ENCODE data around the gene LENG9.
"Not testable (repeated sequence)": the region's sequence is repeated elsewhere in the genome, so short reads cannot be mapped to it uniquely, and the experiment has no call there.

LENG9 gene

DNA sequence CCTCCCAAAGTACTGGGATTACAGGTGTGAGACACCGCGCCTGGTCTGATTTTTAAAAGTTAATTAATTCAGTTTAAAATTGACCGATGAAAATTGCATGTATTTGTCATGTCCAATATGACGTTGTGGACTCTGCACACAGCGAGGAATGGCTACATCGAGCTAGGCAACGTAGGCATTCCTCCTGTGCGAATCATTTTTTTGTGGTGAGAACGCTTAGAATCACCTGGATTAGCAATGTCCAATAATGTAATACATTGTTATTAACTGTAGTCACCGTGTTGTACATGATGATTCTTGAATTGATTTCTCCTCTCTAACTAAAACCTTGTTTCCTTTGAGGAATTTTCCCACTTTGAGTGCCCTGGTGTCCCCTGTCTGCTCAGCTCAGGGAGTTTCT is 42.5 kb upstream of the LENG9 start:
- H3K9ac ChIP-seq (ENCODE audit: low read length) = no peak overlapping the region
- no peak overlapping the region for H2AFZ ChIP-seq (ENCODE audit: low read length)
- no peak overlapping the region for H3K4me2 ChIP-seq (ENCODE audit: low read length)
- no peaks in the 10 kb centered on the region for H3K36me3 ChIP-seq (ENCODE audit: insufficient read depth, low read length)
- TF ChIP-seq EZH2 (IDR thresholded peaks at IDR 0.05; ENCODE audit: borderline replicate concordance, low read length) (no peak), CTCF (IDR thresholded peaks at IDR 0.05; ENCODE audit: low read length) (no peak)
- no peak overlapping the region for H3K4me3 ChIP-seq (ENCODE audit: low read depth, low read length, poor library complexity, severe bottlenecking)
- H3K9me3 ChIP-seq (ENCODE audit: low read length) = no peaks in the 10 kb centered on the region
- no peaks in the 10 kb centered on the region for H3K4me1 ChIP-seq (ENCODE audit: insufficient read depth, low read length, severe bottlenecking)
- H3K79me2 ChIP-seq (ENCODE audit: insufficient read depth, low read length) = no peaks in the 10 kb centered on the region
- H4K20me1 ChIP-seq (ENCODE audit: insufficient read depth, low read length) = no peaks in the 10 kb centered on the region
- no peaks in the 10 kb centered on the region for H3K27me3 ChIP-seq (ENCODE audit: insufficient read depth, low read length)
- H3K27ac ChIP-seq (ENCODE audit: low read depth, low read length, poor library complexity, severe bottlenecking) = no peak overlapping the region
- no peaks in the 10 kb centered on the region for H3F3A ChIP-seq (ENCODE audit: insufficient read depth, low read length)
- H3K9me2 ChIP-seq (ENCODE audit: low read depth, low read length) = no peaks in the 10 kb centered on the region

- not testable (repeated sequence) for H3K9me3 ChIP-seq (ENCODE audit: low read length); H3K36me3 ChIP-seq (ENCODE audit: insufficient read depth, low read length)
Measured at GRCh38 chr19:54505542-54505941, 42.0 kb upstream of the LENG9 start.

DNA sequence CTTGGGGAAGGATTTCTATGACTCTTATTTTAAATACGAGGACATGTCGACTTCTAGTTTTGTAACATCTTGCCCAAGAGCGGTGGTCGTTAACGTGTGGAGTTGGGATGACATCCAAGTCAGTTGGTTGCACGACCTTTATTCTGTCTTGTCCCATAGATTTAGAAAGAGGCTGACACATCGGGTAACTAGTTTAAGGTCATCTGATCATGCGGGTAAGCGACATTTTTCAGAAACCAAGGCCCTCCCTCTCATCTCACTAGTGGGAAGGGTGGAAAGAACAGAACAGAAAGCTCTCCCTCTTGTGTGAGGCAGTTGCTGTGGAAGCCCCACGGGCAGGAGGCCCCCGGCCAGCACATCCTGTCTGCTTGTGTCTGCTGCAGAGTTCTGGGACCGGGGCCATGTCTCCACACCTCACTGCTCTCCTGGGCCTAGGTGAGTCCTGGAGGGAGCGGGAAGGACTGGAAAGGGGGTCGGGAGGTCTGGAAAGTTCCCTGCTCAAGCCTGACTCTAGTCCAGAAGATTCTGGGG is 39.0 kb upstream of the LENG9 start, which contains the start of gene LAIR2:
LAIR2 (plus strand) TSS at position 314 of the 531 bp plus-strand sequence; CDS start at position 402, 88 bp downstream.
- Histone ChIP-seq H3K79me2 (ENCODE audit: insufficient read depth, low read length) (no peaks in the 10 kb centered on the region), H3K27me3 (ENCODE audit: insufficient read depth, low read length) (no peaks in the 10 kb centered on the region), H3F3A (ENCODE audit: insufficient read depth, low read length) (no peaks in the 10 kb centered on the region), H4K20me1 (ENCODE audit: insufficient read depth, low read length) (no peaks in the 10 kb centered on the region), H3K9ac (ENCODE audit: low read length) (no peak within 1 kb of the TSS), H3K9me3 (ENCODE audit: low read length) (no peaks in the 10 kb centered on the region), H3K9me2 (ENCODE audit: low read depth, low read length) (no peaks in the 10 kb centered on the region), H2AFZ (ENCODE audit: low read length) (no peak within 1 kb of the TSS), H3K36me3 (ENCODE audit: insufficient read depth, low read length) (no peaks in the 10 kb centered on the region), H3K4me1 (ENCODE audit: insufficient read depth, low read length, severe bottlenecking) (no peaks in the 10 kb centered on the region), H3K4me2 (ENCODE audit: low read length) (no peak within 1 kb of the TSS), H3K27ac (ENCODE audit: low read depth, low read length, poor library complexity, severe bottlenecking) (no peak within 1 kb of the TSS), H3K4me3 (ENCODE audit: low read depth, low read length, poor library complexity, severe bottlenecking) (no peak within 1 kb of the TSS)
- no peak for TF ChIP-seq CTCF (IDR thresholded peaks at IDR 0.05; ENCODE audit: low read length)

More at GRCh38 chr19:54505542-54505941, 42.0 kb upstream of the LENG9 start:
- H3K4me3 ChIP-seq (ENCODE audit: low read depth, low read length, poor library complexity, severe bottlenecking); H2AFZ ChIP-seq (ENCODE audit: low read length); H3K27me3 ChIP-seq (ENCODE audit: insufficient read depth, low read length); H3K79me2 ChIP-seq (ENCODE audit: insufficient read depth, low read length); H3K9me2 ChIP-seq (ENCODE audit: low read depth, low read length); H3K4me1 ChIP-seq (ENCODE audit: insufficient read depth, low read length, severe bottlenecking); H3F3A ChIP-seq (ENCODE audit: insufficient read depth, low read length); H3K4me2 ChIP-seq (ENCODE audit: low read length); H3K27ac ChIP-seq (ENCODE audit: low read depth, low read length, poor library complexity, severe bottlenecking); H4K20me1 ChIP-seq (ENCODE audit: insufficient read depth, low read length); H3K9ac ChIP-seq (ENCODE audit: low read length): not testable (repeated sequence)

GRCh38 chr19:54498451-54498772 is 34.8 kb upstream of the LENG9 start:
- H3K27me3 ChIP-seq (ENCODE audit: insufficient read depth, low read length) = not testable (repeated sequence)

GRCh38 chr19:54497747-54498450 is 34.3 kb upstream of the LENG9 start:
- H3K36me3 ChIP-seq (ENCODE audit: insufficient read depth, low read length); H4K20me1 ChIP-seq (ENCODE audit: insufficient read depth, low read length); H3F3A ChIP-seq (ENCODE audit: insufficient read depth, low read length); H3K9me2 ChIP-seq (ENCODE audit: low read depth, low read length); H3K27me3 ChIP-seq (ENCODE audit: insufficient read depth, low read length); H3K9ac ChIP-seq (ENCODE audit: low read length); H3K27ac ChIP-seq (ENCODE audit: low read depth, low read length, poor library complexity, severe bottlenecking); H3K4me3 ChIP-seq (ENCODE audit: low read depth, low read length, poor library complexity, severe bottlenecking); H3K4me2 ChIP-seq (ENCODE audit: low read length); H3K9me3 ChIP-seq (ENCODE audit: low read length); H3K4me1 ChIP-seq (ENCODE audit: insufficient read depth, low read length, severe bottlenecking); H3K79me2 ChIP-seq (ENCODE audit: insufficient read depth, low read length); H2AFZ ChIP-seq (ENCODE audit: low read length): not testable (repeated sequence)

More at GRCh38 chr19:54498451-54498772, 34.8 kb upstream of the LENG9 start:
- H3K9me2 ChIP-seq (ENCODE audit: low read depth, low read length); H3K9ac ChIP-seq (ENCODE audit: low read length); H3K79me2 ChIP-seq (ENCODE audit: insufficient read depth, low read length); H3K4me3 ChIP-seq (ENCODE audit: low read depth, low read length, poor library complexity, severe bottlenecking); H2AFZ ChIP-seq (ENCODE audit: low read length); H4K20me1 ChIP-seq (ENCODE audit: insufficient read depth, low read length); H3K9me3 ChIP-seq (ENCODE audit: low read length); H3K27ac ChIP-seq (ENCODE audit: low read depth, low read length, poor library complexity, severe bottlenecking); H3K36me3 ChIP-seq (ENCODE audit: insufficient read depth, low read length); H3F3A ChIP-seq (ENCODE audit: insufficient read depth, low read length); H3K4me2 ChIP-seq (ENCODE audit: low read length); H3K4me1 ChIP-seq (ENCODE audit: insufficient read depth, low read length, severe bottlenecking): not testable (repeated sequence)

DNA sequence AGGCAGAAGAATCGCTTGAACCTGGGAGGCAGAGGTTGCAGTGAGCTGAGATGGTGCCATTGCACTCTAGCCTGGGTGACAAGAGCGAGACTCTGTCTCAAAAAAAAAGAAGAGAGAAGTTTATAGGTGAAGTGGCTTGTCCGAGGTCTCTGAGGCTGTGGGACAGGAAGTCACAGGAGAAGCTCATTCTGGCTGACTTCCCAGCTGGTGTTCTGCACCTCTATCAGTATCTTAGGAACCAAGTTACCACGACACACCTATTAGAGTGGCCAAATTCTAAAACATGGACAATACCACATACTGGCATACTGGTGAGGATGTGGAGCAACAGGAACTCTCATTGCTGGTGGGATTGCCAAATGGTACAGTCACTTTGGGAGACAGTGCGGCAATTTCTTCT is 31.7 kb upstream of the LENG9 start:
- H3K9me3 ChIP-seq (ENCODE audit: low read length); H3K9ac ChIP-seq (ENCODE audit: low read length); H3K36me3 ChIP-seq (ENCODE audit: insufficient read depth, low read length); H2AFZ ChIP-seq (ENCODE audit: low read length); H3F3A ChIP-seq (ENCODE audit: insufficient read depth, low read length); H4K20me1 ChIP-seq (ENCODE audit: insufficient read depth, low read length); H3K4me3 ChIP-seq (ENCODE audit: low read depth, low read length, poor library complexity, severe bottlenecking); H3K79me2 ChIP-seq (ENCODE audit: insufficient read depth, low read length); H3K4me2 ChIP-seq (ENCODE audit: low read length); H3K4me1 ChIP-seq (ENCODE audit: insufficient read depth, low read length, severe bottlenecking); H3K27me3 ChIP-seq (ENCODE audit: insufficient read depth, low read length); H3K27ac ChIP-seq (ENCODE audit: low read depth, low read length, poor library complexity, severe bottlenecking); H3K9me2 ChIP-seq (ENCODE audit: low read depth, low read length): not testable (repeated sequence)

Measured in OCI-LY1 (cell line).